ENCODE data around the gene ISLR2. TPM values are rescaled to one million over a fixed set of nuclear protein-coding genes. Genes with fewer than 3 reads are reported as not detected.

Gene ISLR2
- total RNA-seq, 1 donor from 2014 or later = 2.1 TPM

- no peak overlapping the region for H3K27ac ChIP-seq (ENCODE audit: low read depth, low read length)
- peaks cover 0 to 9% (median 0%) of the 10 kb centered on the region in 3 donors for H3K27me3 ChIP-seq (ENCODE audit: control insufficient read depth in 3 of 3, insufficient read depth in 3 of 3, low read length in 3 of 3)
- peak overlapping the region in 1 of 3 donors; percentile 16 for H3K9ac ChIP-seq (ENCODE audit: low read depth in 1 of 3, low read length in 3 of 3)
- peak overlapping the region in 1 of 3 donors; percentile 38 for H3K4me3 ChIP-seq (ENCODE audit: low read length in 3 of 3)
- H3K9me3 ChIP-seq (ENCODE audit: control insufficient read depth in 3 of 3, low read length in 3 of 3) = no peaks in the 10 kb centered on the region
- H3K4me1 ChIP-seq (ENCODE audit: control insufficient read depth in 3 of 3, insufficient read depth in 3 of 3, low read length in 3 of 3) = peaks cover 59 to 69% (median 64%) of the 10 kb centered on the region in 3 donors
- H3K36me3 ChIP-seq (ENCODE audit: control insufficient read depth in 3 of 3, insufficient read depth in 3 of 3, low read length in 3 of 3) = peaks cover 0 to 2% (median 0%) of the 10 kb centered on the region in 3 donors
Measured at GRCh38 chr15:74176262-74177214, 46.2 kb downstream of the ISLR2 start.

GRCh38 chr15:74178326-74179100, 48.1 kb downstream of the ISLR2 start:
- no peak overlapping the region for H3K9ac ChIP-seq (ENCODE audit: low read depth in 1 of 3, low read length in 3 of 3)

GRCh38 chr15:74179101-74179841, 48.9 kb downstream of the ISLR2 start:
- Histone ChIP-seq H3K9me3 (ENCODE audit: control insufficient read depth in 3 of 3, low read length in 3 of 3) (no peaks in the 10 kb centered on the region), H3K4me1 (ENCODE audit: control insufficient read depth in 3 of 3, insufficient read depth in 3 of 3, low read length in 3 of 3) (peaks cover 42 to 53% (median 49%) of the 10 kb centered on the region in 3 donors), H3K9ac (ENCODE audit: low read depth in 1 of 3, low read length in 3 of 3) (peak overlapping the region in 2 of 3 donors; percentile 40 to 51), H3K36me3 (ENCODE audit: control insufficient read depth in 3 of 3, insufficient read depth in 3 of 3, low read length in 3 of 3) (peaks cover 0 to 2% (median 0%) of the 10 kb centered on the region in 3 donors), H3K27me3 (ENCODE audit: control insufficient read depth in 3 of 3, insufficient read depth in 3 of 3, low read length in 3 of 3) (peaks cover 0 to 9% (median 3%) of the 10 kb centered on the region in 3 donors), H3K4me3 (ENCODE audit: low read length in 3 of 3) (peak overlapping the region in 1 of 3 donors; percentile 29), H3K27ac (ENCODE audit: low read depth, low read length) (peak overlapping the region; percentile 25)

More at GRCh38 chr15:74178326-74179100, 48.1 kb downstream of the ISLR2 start:
- peaks cover 0 to 2% (median 0%) of the 10 kb centered on the region in 3 donors for H3K36me3 ChIP-seq (ENCODE audit: control insufficient read depth in 3 of 3, insufficient read depth in 3 of 3, low read length in 3 of 3)
- H3K27me3 ChIP-seq (ENCODE audit: control insufficient read depth in 3 of 3, insufficient read depth in 3 of 3, low read length in 3 of 3) = peaks cover 0 to 9% (median 3%) of the 10 kb centered on the region in 3 donors
- no peaks in the 10 kb centered on the region for H3K9me3 ChIP-seq (ENCODE audit: control insufficient read depth in 3 of 3, low read length in 3 of 3)
- no peak overlapping the region for H3K4me3 ChIP-seq (ENCODE audit: low read length in 3 of 3)
- peaks cover 42 to 59% (median 53%) of the 10 kb centered on the region in 3 donors for H3K4me1 ChIP-seq (ENCODE audit: control insufficient read depth in 3 of 3, insufficient read depth in 3 of 3, low read length in 3 of 3)
- H3K27ac ChIP-seq (ENCODE audit: low read depth, low read length) = no peak overlapping the region

GRCh38 chr15:74179983-74180880, 49.8 kb downstream of the ISLR2 start:
- H3K4me3 ChIP-seq (ENCODE audit: low read length in 3 of 3) = peak overlapping the region in 1 of 3 donors; percentile 29
- H3K9ac ChIP-seq (ENCODE audit: low read depth in 1 of 3, low read length in 3 of 3) = no peak overlapping the region
- H3K27me3 ChIP-seq (ENCODE audit: control insufficient read depth in 3 of 3, insufficient read depth in 3 of 3, low read length in 3 of 3) = peaks cover 0 to 9% (median 3%) of the 10 kb centered on the region in 3 donors
- no peaks in the 10 kb centered on the region for H3K9me3 ChIP-seq (ENCODE audit: control insufficient read depth in 3 of 3, low read length in 3 of 3)
- peaks cover 0 to under 1% (median 0%) of the 10 kb centered on the region in 3 donors for H3K36me3 ChIP-seq (ENCODE audit: control insufficient read depth in 3 of 3, insufficient read depth in 3 of 3, low read length in 3 of 3)
- peaks cover 35 to 53% (median 46%) of the 10 kb centered on the region in 3 donors for H3K4me1 ChIP-seq (ENCODE audit: control insufficient read depth in 3 of 3, insufficient read depth in 3 of 3, low read length in 3 of 3)
- peak overlapping the region; percentile 25 for H3K27ac ChIP-seq (ENCODE audit: low read depth, low read length)

GRCh38 chr15:74180881-74181602, 50.7 kb downstream of the ISLR2 start:
- Histone ChIP-seq H3K27me3 (ENCODE audit: control insufficient read depth in 3 of 3, insufficient read depth in 3 of 3, low read length in 3 of 3) (peaks cover 0 to 9% (median 3%) of the 10 kb centered on the region in 3 donors), H3K9ac (ENCODE audit: low read depth in 1 of 3, low read length in 3 of 3) (no peak overlapping the region), H3K27ac (ENCODE audit: low read depth, low read length) (no peak overlapping the region), H3K36me3 (ENCODE audit: control insufficient read depth in 3 of 3, insufficient read depth in 3 of 3, low read length in 3 of 3) (no peaks in the 10 kb centered on the region), H3K9me3 (ENCODE audit: control insufficient read depth in 3 of 3, low read length in 3 of 3) (no peaks in the 10 kb centered on the region), H3K4me1 (ENCODE audit: control insufficient read depth in 3 of 3, insufficient read depth in 3 of 3, low read length in 3 of 3) (peaks cover 32 to 47% (median 38%) of the 10 kb centered on the region in 3 donors), H3K4me3 (ENCODE audit: low read length in 3 of 3) (no peak overlapping the region)

GRCh38 chr15:74182131-74182530, 51.7 kb downstream of the ISLR2 start:
- no peaks in the 10 kb centered on the region for H3K36me3 ChIP-seq (ENCODE audit: control insufficient read depth in 3 of 3, insufficient read depth in 3 of 3, low read length in 3 of 3)
- no peaks in the 10 kb centered on the region for H3K9me3 ChIP-seq (ENCODE audit: control insufficient read depth in 3 of 3, low read length in 3 of 3)
- H3K4me1 ChIP-seq (ENCODE audit: control insufficient read depth in 3 of 3, insufficient read depth in 3 of 3, low read length in 3 of 3) = peaks cover 27 to 36% (median 32%) of the 10 kb centered on the region in 3 donors
- peaks cover 0 to 9% (median 3%) of the 10 kb centered on the region in 3 donors for H3K27me3 ChIP-seq (ENCODE audit: control insufficient read depth in 3 of 3, insufficient read depth in 3 of 3, low read length in 3 of 3)
- H3K27ac ChIP-seq (ENCODE audit: low read depth, low read length) = no peak overlapping the region
- no peak overlapping the region for H3K4me3 ChIP-seq (ENCODE audit: low read length in 3 of 3)
- no peak overlapping the region for H3K9ac ChIP-seq (ENCODE audit: low read depth in 1 of 3, low read length in 3 of 3)

GRCh38 chr15:74184582-74185091, 54.3 kb downstream of the ISLR2 start:
- H3K9ac ChIP-seq (ENCODE audit: low read depth in 1 of 3, low read length in 3 of 3) = no peak overlapping the region
- H3K4me3 ChIP-seq (ENCODE audit: low read length in 3 of 3) = no peak overlapping the region
- H3K36me3 ChIP-seq (ENCODE audit: control insufficient read depth in 3 of 3, insufficient read depth in 3 of 3, low read length in 3 of 3) = no peaks in the 10 kb centered on the region
- no peak overlapping the region for H3K27ac ChIP-seq (ENCODE audit: low read depth, low read length)
- H3K4me1 ChIP-seq (ENCODE audit: control insufficient read depth in 3 of 3, insufficient read depth in 3 of 3, low read length in 3 of 3) = peaks cover 7 to 14% (median 14%) of the 10 kb centered on the region in 3 donors
- peaks cover 0 to 5% (median 3%) of the 10 kb centered on the region in 3 donors for H3K27me3 ChIP-seq (ENCODE audit: control insufficient read depth in 3 of 3, insufficient read depth in 3 of 3, low read length in 3 of 3)
- H3K9me3 ChIP-seq (ENCODE audit: control insufficient read depth in 3 of 3, low read length in 3 of 3) = no peaks in the 10 kb centered on the region

GRCh38 chr15:74185710-74186348, 55.4 kb downstream of the ISLR2 start:
- H3K36me3 ChIP-seq (ENCODE audit: control insufficient read depth in 3 of 3, insufficient read depth in 3 of 3, low read length in 3 of 3) = no peaks in the 10 kb centered on the region
- H3K4me3 ChIP-seq (ENCODE audit: low read length in 3 of 3) = no peak overlapping the region
- H3K9ac ChIP-seq (ENCODE audit: low read depth in 1 of 3, low read length in 3 of 3) = no peak overlapping the region
- peaks cover 0 to 2% (median 2%) of the 10 kb centered on the region in 3 donors for H3K4me1 ChIP-seq (ENCODE audit: control insufficient read depth in 3 of 3, insufficient read depth in 3 of 3, low read length in 3 of 3)
- H3K27ac ChIP-seq (ENCODE audit: low read depth, low read length) = no peak overlapping the region
- H3K27me3 ChIP-seq (ENCODE audit: control insufficient read depth in 3 of 3, insufficient read depth in 3 of 3, low read length in 3 of 3) = peaks cover 0 to 3% (median 0%) of the 10 kb centered on the region in 3 donors
- no peaks in the 10 kb centered on the region for H3K9me3 ChIP-seq (ENCODE audit: control insufficient read depth in 3 of 3, low read length in 3 of 3)
